H54 (cell line): ENCODE results near the gene EWSR1.

Source experiments
- DNase-seq: peaks from one replicate; pipeline ENCODE4 v3.0.0; 2011; ENCODE audit warnings: low spot score, mixed read lengths; ENCODE audit not compliant: insufficient read length
- FAIRE-seq: peaks from 3 replicates; lab custom pipeline; 2011; peaks lifted over from hg19 to GRCh38; lab: Jason Lieb, UNC
- POLR2A ChIP-seq: IDR thresholded peaks from 2 replicates; pipeline ENCODE4 v1.6.1; 2011; ENCODE audit warnings: low read depth, mild to moderate bottlenecking, low read length

Gene EWSR1

DNA sequence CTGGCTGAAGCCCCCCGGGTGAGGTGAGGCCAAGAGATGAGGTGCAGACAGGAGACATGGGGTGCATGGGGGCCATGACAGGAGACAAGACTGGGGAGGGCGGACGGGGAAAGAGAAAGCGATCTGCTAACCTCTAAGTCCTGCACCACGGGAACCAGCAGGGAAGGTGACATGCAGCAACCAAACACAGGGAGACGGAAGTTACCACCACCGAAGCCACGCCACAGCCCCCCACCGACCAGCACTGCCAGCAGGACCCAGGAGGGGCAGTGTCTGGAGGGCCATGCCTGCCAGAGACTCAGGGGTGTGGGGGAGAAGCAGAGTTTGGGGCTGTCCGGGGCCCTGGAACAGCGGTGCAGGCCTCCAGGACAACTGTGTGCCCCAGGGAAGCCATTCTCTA lies 61.5 kb downstream of the EWSR1 start:
- TF ChIP-seq POLR2A, result no peak
- FAIRE-seq, result no peak

DNA sequence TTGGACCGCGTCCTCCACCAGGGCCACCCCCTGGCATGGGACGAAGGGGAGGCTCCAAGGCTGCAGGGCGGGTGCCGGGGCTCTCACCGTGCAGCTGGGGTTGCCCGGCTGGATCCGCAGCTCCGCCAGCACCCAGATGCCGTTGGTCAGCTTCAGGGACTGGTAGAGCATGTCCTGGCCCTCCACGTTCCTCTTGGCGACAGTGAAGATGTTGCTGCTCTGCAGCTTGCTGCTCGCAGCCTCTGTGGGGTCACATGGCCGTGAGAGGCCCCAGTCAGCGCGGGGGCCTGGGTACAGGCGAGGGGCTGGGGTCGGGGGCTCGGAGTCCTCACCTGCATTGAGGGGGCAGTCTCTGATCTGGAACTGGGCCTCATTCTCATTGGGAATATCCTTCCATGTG lies 62.2 kb downstream of the EWSR1 start:
- TF ChIP-seq POLR2A, result no peak
- FAIRE-seq, result no peak

More for the DNA sequence above, 61.5 kb downstream of the EWSR1 start:
- no peak for DNase-seq

DNA sequence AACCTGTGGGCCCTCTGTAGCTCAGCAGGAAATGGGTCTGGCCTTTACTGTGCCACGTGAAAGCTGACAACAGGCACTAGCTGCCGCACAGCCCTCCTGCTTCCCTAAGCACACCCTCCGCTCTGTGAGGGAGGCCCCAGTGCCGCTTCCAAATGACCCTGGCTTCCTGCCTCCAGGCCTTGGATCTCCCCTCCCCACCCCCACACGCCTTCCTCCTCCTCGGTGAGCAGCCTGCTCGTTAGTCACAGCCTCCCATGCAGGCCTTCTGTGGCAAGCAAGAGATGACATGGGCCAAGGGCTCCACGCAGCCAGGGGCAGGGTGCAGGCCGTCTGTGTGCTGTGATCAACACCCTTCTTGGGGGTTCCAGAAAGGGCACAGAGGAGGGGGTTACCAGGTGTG lies 62.7 kb downstream of the EWSR1 start:
- no peak for TF ChIP-seq POLR2A
- DNase-seq (peak; percentile 78), FAIRE-seq (peak; percentile 58)

More for the DNA sequence above, 62.2 kb downstream of the EWSR1 start:
- DNase-seq, result no peak

DNA sequence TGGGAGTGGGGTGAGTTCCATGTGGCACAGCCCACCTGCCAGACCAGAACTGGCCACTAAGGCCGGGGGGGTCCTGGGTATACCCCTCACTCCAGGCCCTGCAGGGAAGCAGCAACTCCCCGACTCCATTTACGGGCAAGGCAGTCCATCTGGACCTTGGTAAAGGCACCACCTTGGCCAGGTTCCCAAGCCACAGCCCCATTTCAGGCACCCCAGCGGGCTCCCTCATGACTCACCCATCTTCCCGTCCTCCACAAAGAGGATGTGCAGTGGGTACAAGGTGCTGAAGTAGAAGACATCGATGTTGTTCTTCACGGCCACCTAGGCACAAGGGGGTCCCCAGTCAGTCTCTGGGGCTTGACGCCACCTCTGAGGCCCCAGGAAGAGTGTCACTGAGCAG lies 63.1 kb downstream of the EWSR1 start:
- FAIRE-seq (peak; percentile 75), DNase-seq (peak; percentile 57)
- no peak for TF ChIP-seq POLR2A

DNA sequence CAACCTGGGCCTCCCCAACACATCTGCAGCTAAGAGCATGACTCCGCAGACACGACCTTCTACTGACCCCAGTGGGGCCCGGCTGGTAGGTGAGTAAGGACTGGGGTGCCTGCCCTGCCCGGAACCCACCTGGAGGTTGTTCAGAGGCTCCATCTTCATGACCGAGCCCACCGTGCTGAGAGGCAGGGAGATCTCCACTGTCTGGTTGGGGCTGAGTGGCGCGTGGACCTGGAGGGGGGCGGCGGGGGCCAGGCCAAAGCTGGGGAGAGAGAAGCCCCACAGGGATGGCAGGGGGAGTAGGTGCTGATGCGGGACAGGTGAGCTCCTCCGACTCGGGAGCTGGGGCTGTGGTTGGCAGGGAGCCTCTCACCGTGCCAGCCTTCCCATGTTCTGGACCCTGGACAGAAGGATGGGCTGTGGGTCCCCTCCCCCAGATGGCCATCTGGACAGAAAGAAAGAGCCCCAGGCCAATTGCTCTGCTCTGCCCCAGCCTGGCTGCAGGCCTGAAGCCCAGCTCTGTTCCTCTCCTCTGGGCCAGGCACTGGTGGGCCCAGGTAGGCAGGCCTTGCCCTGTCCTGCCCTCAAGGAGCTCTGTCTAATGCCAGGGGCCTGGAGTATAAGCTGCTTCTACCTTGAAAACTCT lies 63.7 kb downstream of the EWSR1 start:
- no peak for FAIRE-seq
- DNase-seq, result no peak
- TF ChIP-seq POLR2A, result no peak

DNA sequence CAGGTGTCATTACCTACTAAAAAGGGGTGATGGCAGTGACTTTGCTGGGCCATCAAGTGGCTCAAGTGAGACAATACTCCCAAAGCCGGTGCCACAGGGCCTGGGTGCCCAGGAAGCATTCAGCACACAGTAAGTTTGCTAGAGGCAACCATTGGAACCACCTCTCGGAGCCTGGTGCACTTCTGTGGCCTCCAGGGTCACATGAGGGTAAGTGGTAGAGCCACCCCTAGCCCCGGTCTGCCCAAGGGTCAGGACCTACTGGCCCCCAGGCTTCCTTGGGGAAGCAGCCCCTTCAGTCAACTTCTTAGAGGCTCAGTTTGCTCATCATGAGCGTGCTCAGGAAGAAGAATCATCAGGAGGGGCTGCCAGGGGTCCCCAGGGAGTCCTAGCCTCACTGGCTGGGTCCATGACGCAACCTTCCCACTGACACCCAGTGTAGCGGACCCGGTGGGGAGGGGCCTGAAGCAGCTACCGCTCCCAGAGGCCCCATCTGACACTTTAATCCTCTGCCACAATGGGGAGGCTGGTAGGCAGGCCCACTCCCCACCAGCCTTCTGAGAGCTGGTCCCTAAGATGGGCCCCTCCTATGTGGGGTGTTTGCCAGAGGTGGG lies 64.9 kb downstream of the EWSR1 start:
- DNase-seq, result no peak
- no peak for TF ChIP-seq POLR2A
- FAIRE-seq, result no peak

DNA sequence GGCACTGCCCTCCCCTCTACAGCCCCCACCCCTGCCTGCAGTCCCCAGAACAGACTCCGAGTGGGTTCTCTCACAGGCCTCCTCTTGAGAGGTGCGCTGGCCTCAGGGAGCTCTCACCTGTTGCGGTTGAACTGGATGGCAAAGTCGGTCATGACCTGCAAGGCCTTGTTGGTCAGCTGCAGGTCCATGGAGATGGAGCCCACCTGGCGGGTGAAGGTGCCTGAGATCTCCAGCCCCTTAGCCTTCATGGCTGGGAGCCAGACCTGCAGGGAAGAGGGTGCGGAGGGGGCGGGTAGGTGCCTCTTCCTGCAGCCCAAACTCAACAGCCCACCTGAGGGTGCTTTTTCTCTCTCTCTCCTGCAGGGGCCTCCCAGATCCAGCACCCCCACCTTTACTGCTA lies 66.1 kb downstream of the EWSR1 start:
- no peak for DNase-seq
- no peak for FAIRE-seq

DNA sequence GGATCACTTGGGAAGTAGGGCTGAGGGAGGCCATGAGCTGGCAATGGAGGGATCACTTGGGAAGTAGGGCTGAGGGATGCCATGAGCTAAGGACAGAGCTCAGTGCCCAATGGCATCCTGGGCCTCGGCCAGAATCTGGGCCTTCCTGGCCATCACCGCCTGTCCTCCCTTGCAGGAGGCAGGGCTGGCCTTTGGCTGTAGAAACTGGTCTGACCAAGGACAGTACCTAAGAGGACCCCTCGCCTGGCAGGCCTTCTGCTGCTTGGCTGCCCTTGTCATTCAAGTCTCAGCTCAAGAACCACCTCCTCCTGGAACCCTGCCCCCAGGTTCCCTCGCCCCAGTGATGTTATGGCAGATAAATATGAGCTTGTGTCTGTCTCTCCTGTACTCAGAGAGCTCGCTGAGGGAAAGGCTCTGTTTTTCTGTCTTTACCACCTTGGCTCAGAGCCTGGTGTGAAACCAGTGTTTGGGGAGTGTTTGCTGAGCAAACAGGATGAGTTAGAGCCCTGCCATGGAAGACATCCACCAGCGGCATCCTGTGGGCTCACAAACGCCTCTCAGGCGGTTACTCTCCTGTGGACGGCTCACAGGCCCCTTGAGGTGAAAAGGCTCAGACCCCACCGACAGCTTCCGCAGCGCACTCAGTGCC lies 66.8 kb downstream of the EWSR1 start:
- TF ChIP-seq POLR2A, result no peak
- FAIRE-seq, result no peak
- DNase-seq, result no peak

More for the DNA sequence above, 66.1 kb downstream of the EWSR1 start:
- no peak for TF ChIP-seq POLR2A

DNA sequence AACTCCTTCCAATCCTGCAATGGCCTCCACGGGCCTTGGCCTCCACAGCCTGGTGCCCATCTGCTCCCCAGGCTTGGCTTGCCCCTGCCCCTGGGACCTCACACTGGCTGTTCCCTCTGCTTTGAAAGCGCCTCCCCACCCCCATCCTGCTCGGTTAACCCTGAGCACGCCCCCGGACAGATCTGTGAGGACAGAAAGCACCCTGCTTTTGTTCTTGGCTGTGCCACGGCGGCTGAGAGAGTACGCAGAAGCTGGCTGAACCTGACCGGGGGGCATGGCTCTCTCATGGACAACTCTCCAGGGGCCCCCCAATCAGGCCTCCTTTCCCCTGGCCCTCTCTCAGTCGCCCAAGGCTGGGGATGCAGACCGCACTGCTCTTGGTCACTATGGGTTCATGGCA lies 67.6 kb downstream of the EWSR1 start:
- TF ChIP-seq POLR2A, result no peak
- no peak for FAIRE-seq

DNA sequence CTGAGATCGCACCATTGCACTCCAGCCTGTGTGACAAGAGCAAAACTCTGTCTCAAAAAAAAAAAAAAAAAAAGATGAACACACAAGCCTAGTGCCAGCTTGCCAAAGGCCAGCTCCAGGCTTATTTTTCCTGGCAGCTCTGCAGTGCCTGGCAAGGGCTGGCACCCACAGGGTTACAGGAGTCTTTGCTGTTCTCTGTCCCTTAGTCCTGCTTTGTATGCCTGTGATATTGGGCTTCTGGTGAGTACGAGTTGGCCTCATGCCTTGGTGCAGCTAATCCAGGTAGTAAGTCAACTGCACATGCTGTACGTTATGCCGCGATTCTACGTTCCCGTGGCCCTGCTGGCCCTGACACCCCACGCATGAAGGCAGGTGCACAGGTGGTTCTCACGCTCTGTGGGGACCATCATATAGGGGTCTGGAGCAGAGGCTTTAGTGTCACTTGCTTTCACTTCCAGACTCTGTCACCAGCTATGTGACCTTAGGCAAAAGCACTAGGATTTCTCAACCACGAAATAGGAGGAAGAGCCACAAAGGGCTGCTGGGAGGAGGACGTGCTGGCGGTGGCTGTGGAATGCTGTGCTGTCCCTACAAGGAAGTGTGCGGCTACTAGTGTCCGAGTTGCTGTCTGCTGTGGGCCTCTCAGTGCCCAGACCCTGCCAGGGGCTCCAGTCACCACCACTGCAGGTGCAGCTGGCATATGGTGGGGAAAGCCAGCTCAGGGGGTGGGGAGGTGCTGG lies 68.9 kb downstream of the EWSR1 start:
- FAIRE-seq, result no peak
- DNase-seq, result no peak

More for the DNA sequence above, 67.6 kb downstream of the EWSR1 start:
- DNase-seq, result no peak

DNA sequence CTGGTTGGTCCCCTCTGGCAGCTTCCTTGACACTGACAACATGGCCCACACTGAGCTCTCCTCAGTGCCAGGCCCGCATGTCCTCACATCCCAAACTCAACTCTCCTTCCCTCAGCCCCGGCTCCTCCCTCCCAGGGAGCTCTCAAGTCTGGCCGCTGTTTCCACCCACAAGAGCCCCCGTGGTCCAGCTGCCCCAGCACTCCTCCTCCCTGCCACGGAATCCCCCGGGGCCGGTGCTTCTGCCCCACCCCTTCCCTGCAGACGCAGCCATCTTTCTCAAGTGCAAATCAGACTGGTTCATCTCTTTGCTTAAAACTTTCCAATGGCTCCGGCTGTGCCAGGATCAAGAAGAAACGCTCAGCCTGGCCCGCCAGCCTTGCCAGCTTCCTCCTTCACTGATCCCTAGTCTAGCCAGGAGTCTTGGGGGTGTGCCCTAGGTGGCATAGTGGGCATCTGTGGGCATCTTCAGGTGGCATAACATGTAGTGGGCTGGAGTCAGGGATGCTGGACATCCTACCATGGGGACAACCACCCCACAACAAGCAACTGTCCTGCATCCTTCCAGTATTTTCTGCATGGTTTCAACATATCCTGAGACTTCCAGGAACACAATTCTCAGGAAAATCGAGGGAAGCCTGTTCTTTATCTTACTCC lies 69.7 kb downstream of the EWSR1 start:
- FAIRE-seq (no peak), DNase-seq (no peak)
- no peak for TF ChIP-seq POLR2A

More for the DNA sequence above, 68.9 kb downstream of the EWSR1 start:
- TF ChIP-seq POLR2A, result no peak

DNA sequence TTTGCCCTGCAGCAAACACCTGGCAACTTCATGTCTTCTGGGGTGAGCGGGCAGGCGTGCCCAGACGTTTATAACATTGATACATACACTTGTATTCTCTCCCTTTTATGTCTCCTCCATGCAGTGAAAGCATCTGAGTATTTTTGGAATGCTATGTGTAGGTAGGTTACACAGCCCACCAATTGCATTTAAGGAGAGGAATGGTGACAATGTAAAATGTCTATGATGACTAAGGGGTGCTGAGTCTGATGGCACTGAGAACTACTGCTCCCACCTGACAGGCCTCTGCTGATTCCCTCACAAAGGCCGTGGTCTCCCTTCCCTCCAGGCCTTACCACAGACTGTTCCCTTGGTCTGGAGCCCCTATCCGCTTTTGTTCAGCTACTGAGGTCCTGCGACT lies 70.3 kb downstream of the EWSR1 start:
- no peak for TF ChIP-seq POLR2A
- no peak for DNase-seq
- FAIRE-seq, result no peak

DNA sequence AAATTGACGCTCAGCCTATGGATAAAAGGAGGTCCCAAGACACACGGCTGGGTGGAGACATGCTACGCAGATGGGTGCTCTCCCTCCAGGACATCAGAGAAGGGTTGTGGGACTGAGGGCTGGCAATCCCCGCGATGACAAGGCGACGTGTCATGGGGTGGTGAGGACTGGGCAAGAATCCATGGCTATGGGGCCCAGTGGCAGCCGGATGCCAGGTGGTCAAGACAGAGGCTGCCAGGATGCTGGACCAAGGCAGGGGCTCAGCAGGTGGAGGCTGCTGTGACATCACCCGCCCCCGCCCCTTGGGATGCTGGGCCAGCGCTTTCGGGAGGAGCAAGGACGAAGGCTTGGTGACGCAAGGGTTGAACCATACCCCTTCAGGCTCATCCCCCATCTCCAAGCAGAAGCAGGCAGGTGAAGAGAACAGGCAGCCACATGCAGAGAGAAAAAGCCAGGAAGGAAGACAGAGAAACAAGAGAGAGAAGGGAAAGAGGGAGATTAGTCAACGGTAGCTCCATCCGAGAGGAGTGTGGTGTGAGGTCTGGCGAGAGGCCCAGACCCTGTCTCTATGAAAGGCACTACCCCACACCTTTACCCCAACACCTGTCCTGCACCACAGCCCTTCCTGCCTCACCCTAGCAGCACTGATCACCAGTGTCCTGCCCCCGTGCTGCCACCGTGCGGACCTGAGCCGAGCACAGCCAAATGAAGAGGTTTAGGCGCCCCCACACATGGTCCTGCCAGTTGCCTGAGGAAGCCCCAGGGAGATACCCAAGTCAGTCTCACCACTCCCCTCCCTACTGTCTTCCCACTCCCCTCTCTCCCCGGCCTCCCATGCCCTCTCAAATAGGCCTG lies 71.5 kb downstream of the EWSR1 start:
- no peak for FAIRE-seq
- DNase-seq, result no peak
- TF ChIP-seq POLR2A, result no peak

DNA sequence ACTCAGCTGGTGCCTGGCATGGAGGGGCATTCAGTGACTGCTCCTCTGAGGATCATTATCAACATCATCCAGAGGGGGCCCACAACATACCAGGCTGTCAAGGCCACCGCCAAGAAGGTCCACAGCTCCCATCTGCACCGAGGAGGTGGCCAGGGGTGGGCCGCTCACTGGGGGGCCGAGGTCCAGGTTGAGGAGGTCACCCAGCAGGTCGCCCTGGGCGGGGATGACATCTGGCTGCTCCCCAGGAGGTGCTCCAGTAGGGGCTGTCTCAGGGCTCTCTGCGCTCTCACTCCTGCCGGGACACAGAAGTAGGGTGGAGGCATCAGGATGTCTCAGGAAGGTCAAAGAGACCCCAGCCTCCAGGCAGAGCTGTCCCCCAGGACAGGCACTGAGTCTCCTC lies 72.5 kb downstream of the EWSR1 start:
- DNase-seq, result no peak
- FAIRE-seq, result no peak
- no peak for TF ChIP-seq POLR2A
